Measurements from ENCODE around the gene PRAMEF12.
"Not testable (repeated sequence)": the region's sequence is repeated elsewhere in the genome, so short reads cannot be mapped to it uniquely, and the experiment has no call there.

PRAMEF12 gene

DNA sequence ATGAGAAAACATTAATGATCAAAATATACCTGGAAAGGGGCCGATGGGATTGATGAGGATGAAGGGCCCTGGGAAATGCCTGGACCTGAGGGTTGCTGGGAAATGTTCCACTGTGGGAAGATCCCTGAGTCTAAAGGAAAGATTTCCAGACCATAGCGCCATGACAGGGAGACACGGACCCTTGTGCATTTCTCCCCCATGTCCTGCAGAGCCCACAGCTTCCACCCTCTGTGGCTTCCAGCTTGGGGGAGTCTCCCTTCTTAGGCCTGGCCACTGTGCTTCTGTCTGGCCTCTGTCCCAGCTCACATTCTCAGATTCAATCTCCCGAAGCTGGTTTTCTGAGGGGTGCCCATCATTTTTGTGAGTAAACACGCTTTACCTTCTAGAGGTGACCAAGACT, 1.0 kb upstream of the PRAMEF12 start:
- DNase-seq = no peak

DNA sequence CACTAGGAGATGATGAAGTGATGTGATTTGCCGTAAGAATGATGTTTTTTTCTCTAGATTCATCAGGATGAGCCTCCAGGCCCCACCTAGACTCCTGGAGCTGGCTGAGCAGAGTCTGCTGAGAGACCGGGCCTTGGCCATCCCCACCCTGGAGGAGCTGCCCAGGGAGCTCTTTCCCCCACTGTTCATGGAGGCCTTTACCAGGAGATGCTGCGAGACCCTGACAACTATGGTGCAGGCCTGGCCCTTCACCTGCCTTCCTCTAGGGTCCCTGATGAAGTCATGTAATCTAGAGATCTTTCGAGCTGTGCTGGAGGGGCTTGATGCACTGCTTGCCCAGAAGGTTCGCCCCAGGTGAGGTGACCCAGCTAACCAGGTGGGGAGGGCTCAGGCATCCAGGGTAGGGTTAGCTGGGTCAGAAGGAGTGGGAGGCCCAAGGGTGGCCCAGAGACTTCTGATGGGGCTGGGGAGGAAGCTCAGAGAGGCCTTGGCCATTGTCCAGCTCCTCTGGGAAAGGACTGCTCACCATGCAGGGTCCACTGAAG, 1.3 kb downstream of the PRAMEF12 start:
- DNase-seq = no peak

DNA sequence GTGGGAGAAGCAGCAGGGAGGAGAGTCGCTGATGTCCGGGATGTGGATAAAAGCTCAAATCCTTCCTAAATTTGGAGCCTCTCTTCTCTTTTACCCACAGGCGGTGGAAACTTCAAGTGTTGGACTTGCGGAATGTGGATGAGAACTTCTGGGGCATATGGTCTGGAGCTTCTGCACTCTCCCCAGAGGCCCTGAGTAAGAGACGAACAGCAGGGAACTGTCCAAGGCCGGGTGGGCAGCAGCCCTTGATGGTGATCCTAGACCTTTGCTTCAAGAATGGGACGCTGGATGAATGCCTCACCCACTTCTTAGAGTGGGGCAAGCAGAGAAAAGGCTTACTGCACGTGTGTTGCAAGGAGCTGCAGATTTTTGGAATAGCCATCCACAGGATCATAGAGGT, 1.9 kb downstream of the PRAMEF12 start:
- no peak for DNase-seq

DNA sequence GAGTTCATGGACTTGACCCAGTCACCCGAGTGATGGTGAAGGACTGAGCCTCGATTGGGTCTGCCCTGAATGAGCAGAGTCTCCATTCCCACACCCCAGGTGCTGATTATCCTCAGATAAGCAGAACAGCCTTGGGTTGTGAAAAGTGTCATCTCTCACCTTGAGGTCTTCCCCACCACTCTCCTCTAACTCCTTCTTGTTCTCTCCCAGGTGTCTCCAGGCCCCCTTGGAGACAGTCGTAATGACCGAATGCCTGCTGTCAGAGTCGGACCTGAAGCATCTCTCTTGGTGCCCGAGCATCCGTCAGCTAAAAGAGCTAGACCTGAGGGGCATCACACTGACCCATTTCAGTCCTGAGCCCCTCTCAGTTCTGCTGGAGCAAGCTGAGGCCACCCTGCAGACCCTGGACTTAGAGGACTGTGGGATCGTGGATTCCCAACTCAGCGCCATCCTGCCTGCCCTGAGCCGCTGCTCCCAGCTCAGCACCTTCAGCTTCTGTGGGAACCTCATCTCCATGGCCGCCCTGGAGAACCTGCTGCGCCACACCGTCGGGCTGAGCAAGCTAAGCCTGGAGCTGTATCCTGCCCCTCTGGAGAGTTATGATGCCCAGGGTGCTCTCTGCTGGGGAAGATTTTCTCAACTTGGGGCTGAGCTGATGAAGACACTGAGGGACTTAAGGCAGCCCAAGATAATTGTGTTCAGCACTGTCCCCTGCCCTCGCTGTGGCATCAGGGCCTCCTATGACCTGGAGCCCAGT, 3.4 kb downstream of the PRAMEF12 start:
- no peak for DNase-seq

DNA sequence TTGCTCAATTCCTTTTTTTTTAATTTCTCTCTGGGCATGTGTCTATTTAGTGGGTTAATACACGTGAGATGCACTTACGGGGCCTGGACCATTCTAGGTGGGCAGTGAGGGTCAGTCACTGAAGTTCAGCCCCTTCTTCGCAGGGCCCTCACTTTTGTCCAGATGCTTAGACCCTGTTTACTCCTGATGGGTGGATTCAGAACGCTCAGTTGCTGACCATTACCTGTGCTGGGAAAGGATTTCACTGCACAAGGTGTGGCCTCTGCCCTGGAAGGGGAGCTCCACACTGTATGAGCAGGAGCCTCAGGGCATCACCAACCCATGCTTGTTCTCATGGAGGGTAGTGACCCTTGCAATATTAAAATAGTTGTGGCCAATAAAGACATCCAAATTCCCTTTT, 4.5 kb downstream of the PRAMEF12 start:
- DNase-seq = no peak

DNA sequence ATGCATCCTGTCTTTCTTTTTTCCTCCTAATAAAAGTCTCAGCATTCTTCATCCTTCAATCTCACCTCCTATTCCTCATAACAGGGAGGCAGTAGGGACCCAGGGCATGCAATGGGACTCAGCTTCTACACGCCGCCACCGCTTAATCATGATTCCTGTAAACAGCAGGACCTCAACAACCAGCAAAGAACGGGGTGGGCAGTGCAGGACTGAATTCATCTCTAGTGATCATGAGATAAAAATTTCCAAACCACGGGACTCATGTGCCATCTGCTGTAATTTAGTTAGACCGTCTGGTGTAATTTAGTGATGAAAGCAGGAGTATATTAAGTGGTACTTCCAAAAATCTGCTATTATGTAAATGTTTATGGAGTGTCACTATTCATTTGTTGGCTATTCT, 5.4 kb downstream of the PRAMEF12 start:
- no peak for DNase-seq

DNA sequence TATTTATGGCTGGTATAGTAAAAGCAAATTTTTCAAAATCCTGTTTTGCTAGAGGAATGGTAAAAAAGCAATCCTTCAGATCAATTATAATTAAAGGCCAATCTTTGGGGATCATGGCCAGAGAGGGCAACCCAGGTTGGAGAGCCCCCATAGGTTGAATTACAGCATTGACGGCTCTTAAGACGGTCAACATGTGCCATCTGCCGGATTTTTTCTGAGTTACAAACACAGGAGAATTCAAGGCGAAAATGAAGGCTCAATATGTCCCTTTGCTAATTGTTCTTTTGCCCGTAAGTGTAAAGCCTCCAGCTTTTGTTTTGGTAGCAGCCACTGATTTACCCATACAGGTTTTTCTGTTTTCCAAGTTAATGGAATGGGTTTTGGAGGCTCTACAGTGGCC, 8.0 kb downstream of the PRAMEF12 start:
- not testable (repeated sequence) for DNase-seq

DNA sequence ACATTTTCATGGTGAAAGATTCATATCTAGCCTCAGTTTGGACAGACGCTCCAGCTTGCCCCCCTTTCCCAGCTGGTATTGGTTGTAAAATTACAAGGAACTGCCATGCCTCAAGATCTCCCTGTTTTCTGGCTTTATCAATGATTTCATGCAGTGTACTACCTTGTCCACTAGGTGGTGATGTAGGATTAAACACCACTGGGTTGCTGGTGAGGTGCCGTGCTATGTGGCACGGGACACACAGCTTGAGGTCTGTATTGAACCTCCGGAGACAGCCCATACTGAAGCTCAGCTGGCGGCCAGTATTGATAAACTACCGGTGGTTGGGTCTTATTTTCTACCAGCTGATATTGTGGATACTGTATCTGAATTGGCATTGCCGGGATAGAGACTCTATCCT, 10.2 kb downstream of the PRAMEF12 start:
- DNase-seq = not testable (repeated sequence)

DNA sequence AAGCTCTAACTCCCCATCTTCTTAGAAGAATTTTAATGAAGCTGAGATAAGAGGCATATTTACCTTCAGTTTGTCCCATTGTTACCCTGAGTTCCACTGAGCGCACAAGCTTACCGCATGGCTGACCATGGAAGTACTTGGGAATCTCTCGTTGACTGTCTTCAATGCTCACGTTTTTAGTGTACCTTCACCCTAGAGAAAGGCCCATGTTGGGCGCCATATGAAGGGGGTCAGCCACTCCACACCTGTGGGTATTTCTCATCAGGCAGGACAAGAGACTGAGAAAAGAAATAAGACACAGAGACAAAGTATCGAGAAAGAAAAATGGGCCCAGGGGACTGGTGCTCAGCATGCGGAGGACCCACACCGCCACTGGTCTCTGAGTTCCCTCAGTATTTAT, 11.2 kb downstream of the PRAMEF12 start:
- DNase-seq = not testable (repeated sequence)

DNA sequence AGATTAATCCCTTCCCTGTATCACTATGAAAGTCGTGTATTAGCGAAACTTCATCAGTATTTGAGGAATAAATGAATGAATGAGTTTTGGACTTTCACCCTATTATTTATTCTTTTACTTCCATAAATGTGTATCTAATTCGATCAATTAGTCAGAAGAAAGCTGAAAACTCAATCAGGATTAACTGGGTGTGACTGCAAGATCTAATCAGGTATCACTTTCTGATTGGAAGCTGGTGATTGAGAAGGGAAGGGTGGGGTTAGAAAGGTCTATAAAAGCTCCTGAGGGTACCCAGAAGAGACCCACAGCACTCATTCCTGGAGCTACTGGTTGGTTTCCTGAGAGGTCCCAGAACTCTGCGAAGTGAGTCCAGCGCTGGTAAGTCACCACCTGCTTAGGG, 17.6 kb downstream of the PRAMEF12 start, which contains the start of gene PRAMEF1:
Gene PRAMEF1 (plus strand): TSS at position 301 of the 400 bp plus-strand sequence. CDS start 1,831 bp downstream, outside the sequence.
- DNase-seq = not testable (repeated sequence)

DNA sequence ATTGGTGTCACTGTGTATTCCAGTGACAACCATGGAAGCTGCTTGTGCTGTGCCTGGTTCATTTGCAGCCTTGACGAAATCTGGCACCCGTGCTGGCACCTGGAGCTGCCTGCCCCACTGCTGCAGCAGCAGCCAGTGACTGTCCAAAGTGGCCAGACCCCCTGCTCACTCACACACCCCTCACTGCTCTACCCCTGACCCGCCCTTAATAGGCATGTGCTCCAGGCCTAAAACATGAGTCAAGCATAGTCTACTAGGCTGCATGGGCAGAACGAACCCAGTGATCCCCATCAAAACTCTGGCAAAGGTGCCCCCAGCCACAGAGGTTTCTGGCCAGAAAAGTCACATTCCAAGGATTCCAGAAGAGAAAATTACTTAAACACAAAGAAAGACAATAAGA, 25.4 kb downstream of the PRAMEF12 start:
- DNase-seq = no peak

DNA sequence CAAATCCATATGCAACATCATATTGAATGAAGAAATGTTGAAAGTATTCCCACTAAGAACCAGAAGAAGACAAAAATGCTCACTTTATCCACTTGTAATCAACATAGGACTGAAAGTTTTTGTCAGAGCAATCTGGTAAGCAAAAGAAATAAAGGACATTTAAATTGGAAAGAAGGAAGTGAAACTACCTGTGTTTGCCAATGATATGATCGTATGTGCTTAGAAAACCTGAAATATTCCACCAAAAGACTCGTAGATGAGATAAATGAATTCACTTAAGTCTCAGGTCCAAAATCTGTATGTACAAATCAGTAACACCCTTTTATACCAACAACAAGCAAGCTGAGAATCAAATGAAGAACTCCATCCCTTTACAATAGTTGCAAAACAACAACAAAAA, 26.2 kb downstream of the PRAMEF12 start:
- no peak for DNase-seq

DNA sequence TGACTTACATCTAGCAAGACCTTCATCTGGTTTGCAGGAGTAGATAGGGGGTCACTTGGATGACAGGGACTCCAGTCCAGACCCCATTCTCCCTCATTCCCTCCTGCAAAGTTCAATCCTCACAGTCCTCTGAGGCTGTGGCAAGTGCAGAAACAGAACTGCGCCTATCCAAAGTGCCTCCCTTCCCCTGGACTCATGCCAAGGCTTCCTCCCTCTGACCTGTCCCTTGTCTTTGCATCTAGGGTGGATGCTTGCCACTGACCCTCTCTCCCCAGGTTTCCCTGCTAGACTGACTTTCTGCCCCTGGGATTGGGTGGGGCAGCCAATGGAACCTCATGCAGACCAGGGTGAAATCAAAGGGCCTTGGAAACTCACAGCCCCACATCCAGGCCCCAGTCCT, 36.4 kb downstream of the PRAMEF12 start:
- no peak for DNase-seq

DNA sequence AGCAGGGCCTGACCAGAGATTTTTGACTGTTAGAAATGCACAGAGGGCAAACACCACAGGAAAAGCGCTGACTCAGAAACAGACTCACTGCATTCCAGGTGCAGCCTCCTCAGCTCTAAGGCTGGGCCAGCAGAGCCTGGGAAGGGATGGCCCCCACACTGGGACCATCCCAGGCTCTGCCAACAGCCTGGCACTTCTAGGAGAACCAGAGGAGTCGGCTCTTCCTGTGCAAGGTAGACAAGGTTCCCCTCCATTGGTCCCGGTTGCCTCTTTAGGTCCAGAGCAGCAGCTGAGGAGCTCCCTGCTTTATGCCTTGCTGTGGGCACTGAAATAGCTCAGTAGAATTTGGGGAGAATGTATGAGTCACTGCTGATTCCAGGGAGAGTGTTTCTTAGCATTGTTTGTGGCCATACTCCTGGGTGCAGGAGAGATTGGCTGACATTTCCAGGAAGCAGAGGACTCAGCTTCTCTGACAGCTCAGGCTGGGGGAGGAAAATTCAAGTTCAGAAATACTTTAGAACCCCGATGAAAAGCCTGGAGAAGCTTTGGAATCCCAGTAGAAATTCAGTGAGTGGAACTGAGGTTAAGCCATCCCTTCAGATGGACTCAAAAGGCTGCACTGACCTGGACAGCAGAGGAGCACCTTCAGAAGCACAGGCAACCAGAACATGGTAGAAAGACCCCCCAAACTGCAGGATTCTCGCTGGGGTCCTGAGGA, 37.3 kb downstream of the PRAMEF12 start:
- DNase-seq = no peak

DNA sequence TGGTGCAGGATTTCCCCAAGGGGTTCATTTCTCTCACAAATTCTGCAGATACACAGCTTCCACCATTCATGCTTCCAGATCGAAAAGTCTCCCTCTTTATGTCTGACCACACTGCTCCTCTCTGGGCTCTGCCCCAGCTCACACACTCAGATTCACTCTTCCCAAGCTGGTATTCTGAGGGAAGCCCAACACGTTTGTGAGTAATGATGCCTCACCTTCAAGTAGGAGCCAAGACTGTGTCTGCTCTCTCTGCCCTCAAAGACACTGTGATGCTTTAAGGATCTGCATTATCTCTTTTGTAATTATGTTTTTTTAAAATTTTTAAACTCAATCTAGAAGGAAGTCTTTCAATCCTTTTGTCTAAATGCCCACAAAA, 37.9 kb downstream of the PRAMEF12 start:
- DNase-seq = no peak

DNA sequence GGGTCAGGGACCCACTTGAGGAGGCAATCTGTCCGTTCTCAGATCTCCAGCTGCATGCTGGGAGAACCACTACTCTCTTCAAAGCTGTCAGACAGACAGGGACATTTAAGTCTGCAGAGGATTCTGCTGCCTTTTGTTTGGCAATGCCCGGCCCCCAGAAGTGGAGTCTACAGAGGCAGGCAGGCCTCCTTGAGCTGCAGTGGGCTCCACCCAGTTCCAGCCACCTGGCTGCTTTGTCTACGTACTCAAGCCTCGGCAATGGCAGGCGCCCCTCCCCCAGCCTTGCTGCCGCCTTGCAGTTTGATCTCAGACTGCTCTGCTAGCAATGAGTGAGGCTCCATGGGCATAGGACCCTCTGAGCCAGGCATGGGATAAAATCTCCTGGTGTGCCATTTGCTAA, 45.5 kb downstream of the PRAMEF12 start:
- DNase-seq = not testable (repeated sequence)

Measured in cortex of kidney (tissue), 1 donor.